Activated B cell treated with CpG ODN at 0.5 μM for 24 hours (primary cell): ENCODE measurements around the gene ZNF724. TPM values are rescaled to one million over a fixed set of nuclear protein-coding genes. Genes with fewer than 3 reads are reported as not detected.
A peak's percentile ranks its signal among the peaks of the same experiment; 100 is the strongest.
"Not testable (repeated sequence)": the region's sequence is repeated elsewhere in the genome, so short reads cannot be mapped to it uniquely, and the experiment has no call there.

ENCODE experiments used
- ATAC-seq: fragments of 200-7000 bp; cut with Tn5 transposase; one replicate; pipeline ENCODE4 v1.10.0; 2021; ENCODE audit warnings: low read depth, mild to moderate bottlenecking, moderate library complexity
- CTCF ChIA-PET: fragments of 350-600 bp; sonication (Branson Sonifier 250); formaldehyde crosslinking; loops from one replicate; lab custom pipeline; 2021; ENCODE audit warnings: antibody characterized with exemption; lab: Charles Lee
- POLR2A ChIA-PET: fragments of 350-600 bp; sonication (Branson Sonifier 250); formaldehyde crosslinking; loops from one replicate; lab custom pipeline; 2021; ENCODE audit warnings: antibody characterized with exemption; lab: Charles Lee
- DNase-seq: peaks from one replicate; pipeline ENCODE4 v3.0.0; 2022
- H3K27ac Mint-ChIP-seq: one replicate; pipeline ENCODE4 v1.8.0; 2020; ENCODE audit warnings: mixed read lengths
- H3K27me3 Mint-ChIP-seq: one replicate; pipeline ENCODE4 v1.8.0; 2021; ENCODE audit warnings: mixed read lengths
- H3K36me3 Mint-ChIP-seq: one replicate; pipeline ENCODE4 v1.8.0; 2021; ENCODE audit warnings: low read depth, mixed read lengths
- H3K4me1 Mint-ChIP-seq: one replicate; pipeline ENCODE4 v1.8.0; 2021; ENCODE audit warnings: mixed read lengths
- H3K4me3 Mint-ChIP-seq: one replicate; pipeline ENCODE4 v1.8.0; 2020; ENCODE audit warnings: mild to moderate bottlenecking, mixed read lengths
- H3K9me3 Mint-ChIP-seq: one replicate; pipeline ENCODE4 v1.8.0; 2020; ENCODE audit warnings: mixed read lengths
- intact Hi-C: fragments of 100-400 bp; cut with micrococcal nuclease; formaldehyde crosslinking; loops from one replicate; pipeline ENCODE4 v1.15.1; 2024
- total RNA-seq: library from RNA; stranded (reverse); gene quantifications from 2 replicates; pipeline ENCODE4 v1.2.3, GENCODE V29; 2022
- TF ChIP-seq, protein P1 (sequence below): fragments of 200-600 bp; IDR thresholded peaks from one replicate; pipeline ENCODE4 v1.8.0; 2022; ENCODE audit warnings: antibody characterized with exemption, mild to moderate bottlenecking

Gene ZNF724
- total RNA-seq: 4.5 and 8.0 TPM in 2 replicates

GRCh38 chr19:23249911-23250649 is at the start of gene ZNF724:
TSS of gene ZNF724 (minus strand) at chr19:23250394. CDS start at chr19:23250242, 152 bp downstream.
- TF ChIP-seq, protein P1, sequence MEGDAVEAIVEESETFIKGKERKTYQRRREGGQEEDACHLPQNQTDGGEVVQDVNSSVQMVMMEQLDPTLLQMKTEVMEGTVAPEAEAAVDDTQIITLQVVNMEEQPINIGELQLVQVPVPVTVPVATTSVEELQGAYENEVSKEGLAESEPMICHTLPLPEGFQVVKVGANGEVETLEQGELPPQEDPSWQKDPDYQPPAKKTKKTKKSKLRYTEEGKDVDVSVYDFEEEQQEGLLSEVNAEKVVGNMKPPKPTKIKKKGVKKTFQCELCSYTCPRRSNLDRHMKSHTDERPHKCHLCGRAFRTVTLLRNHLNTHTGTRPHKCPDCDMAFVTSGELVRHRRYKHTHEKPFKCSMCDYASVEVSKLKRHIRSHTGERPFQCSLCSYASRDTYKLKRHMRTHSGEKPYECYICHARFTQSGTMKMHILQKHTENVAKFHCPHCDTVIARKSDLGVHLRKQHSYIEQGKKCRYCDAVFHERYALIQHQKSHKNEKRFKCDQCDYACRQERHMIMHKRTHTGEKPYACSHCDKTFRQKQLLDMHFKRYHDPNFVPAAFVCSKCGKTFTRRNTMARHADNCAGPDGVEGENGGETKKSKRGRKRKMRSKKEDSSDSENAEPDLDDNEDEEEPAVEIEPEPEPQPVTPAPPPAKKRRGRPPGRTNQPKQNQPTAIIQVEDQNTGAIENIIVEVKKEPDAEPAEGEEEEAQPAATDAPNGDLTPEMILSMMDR: no peak
- H3K27me3 Mint-ChIP-seq: no peaks in the 10 kb centered on the region
- ChIA-PET CTCF (interaction anchor here (1.0 to 1.5 kb wide), 2 partner anchors 24 to 32 kb away, joined by 3 to 5 read pairs; no protein-coding TSS in a partner anchor), POLR2A (interaction anchor here (0.6 to 2.5 kb wide), 4 partner anchors 24 to 784 kb away, joined by 5 to 32 read pairs (median 8); partner anchors contain the start of gene ZNF91)
- H3K9me3 Mint-ChIP-seq: no peaks in the 10 kb centered on the region
- peaks cover 13% of the 10 kb centered on the region for H3K36me3 Mint-ChIP-seq
- peaks cover 10% of the 10 kb centered on the region for H3K4me1 Mint-ChIP-seq
- ATAC-seq: peak; percentile 100
- intact Hi-C loops: loop anchor here (1.0 to 10.0 kb wide), 8 partner anchors 24 to 1414 kb away; partner anchors contain the start of genes ZNF254, ZNF43, ZNF675 and ZNF726
- H3K27ac Mint-ChIP-seq: peak within 1 kb of the TSS; percentile 88
- peak within 1 kb of the TSS; percentile 98 for H3K4me3 Mint-ChIP-seq
- DNase-seq: peak; percentile 77

GRCh38 chr19:23294141-23294540 is 43.9 kb upstream of the ZNF724 start:
- Mint-ChIP-seq H3K27me3 (no peaks in the 10 kb centered on the region), H3K4me3 (no peak overlapping the region), H3K27ac (no peak overlapping the region), H3K9me3 (peaks cover 3% of the 10 kb centered on the region), H3K4me1 (no peaks in the 10 kb centered on the region), H3K36me3 (no peaks in the 10 kb centered on the region)
- POLR2A ChIA-PET: no interaction called here
- intact Hi-C loops: no loop called here
- CTCF ChIA-PET: no interaction called here
- ATAC-seq: no peak
- DNase-seq: no peak
- TF ChIP-seq, protein P1: no peak

DNA sequence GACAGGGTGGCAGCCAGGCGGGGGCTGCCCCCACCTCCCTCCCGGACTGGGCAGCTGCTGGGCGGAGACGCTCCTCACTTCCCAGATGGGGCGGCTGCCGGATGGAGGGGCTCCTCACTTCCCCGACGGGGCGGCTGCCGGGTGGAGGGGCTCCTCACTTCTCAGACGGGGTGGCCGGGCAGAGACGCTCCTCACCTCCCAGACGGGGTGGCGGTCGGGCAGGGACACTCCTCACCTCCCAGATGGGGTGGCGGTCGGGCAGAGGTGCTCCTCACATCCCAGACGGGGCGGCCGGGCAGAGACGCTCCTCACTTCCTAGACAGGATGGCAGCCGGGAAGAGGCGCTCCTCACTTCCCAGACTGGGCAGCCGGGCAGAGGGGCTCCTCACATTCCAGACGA is 39.8 kb upstream of the ZNF724 start:
- ATAC-seq, H3K27ac Mint-ChIP-seq, H3K4me1 Mint-ChIP-seq, H3K36me3 Mint-ChIP-seq, DNase-seq, H3K4me3 Mint-ChIP-seq, H3K9me3 Mint-ChIP-seq, H3K27me3 Mint-ChIP-seq, intact Hi-C loops, CTCF ChIA-PET, POLR2A ChIA-PET: not testable (repeated sequence)

DNA sequence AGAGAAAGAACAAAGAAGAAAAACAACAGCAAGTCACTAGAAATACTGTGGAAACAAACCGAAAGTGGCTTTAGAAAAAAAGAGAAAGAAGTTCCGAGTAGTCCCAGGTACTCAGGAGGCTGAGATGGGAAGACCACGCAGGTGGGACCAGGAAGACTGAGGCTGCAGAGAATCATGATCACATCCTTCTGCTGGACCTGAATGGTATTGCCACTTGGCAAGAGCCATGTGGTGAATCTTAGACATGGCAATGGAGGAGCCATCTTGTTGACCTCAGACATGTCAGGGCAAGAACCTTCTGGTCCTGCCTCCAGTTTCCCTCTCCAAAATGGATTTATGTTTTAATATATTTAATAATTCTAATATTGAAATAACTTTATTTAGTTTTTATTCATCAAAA is 37.4 kb upstream of the ZNF724 start:
- no peak for DNase-seq
- ChIA-PET CTCF (no interaction called here), POLR2A (no interaction called here)
- H3K9me3 Mint-ChIP-seq: peaks cover 12% of the 10 kb centered on the region
- intact Hi-C loops: no loop called here
- no peak overlapping the region for H3K27ac Mint-ChIP-seq
- H3K27me3 Mint-ChIP-seq: no peaks in the 10 kb centered on the region
- H3K36me3 Mint-ChIP-seq: no peaks in the 10 kb centered on the region
- H3K4me3 Mint-ChIP-seq: no peak overlapping the region
- peaks cover 3% of the 10 kb centered on the region for H3K4me1 Mint-ChIP-seq
- no peak for ATAC-seq
- TF ChIP-seq, protein P1: no peak

GRCh38 chr19:23286477-23286876 is 36.3 kb upstream of the ZNF724 start:
- CTCF ChIA-PET: interaction anchor here (0.8 kb wide), 1 partner anchor 13 kb away, joined by 3 read pairs; no protein-coding TSS in a partner anchor
- Mint-ChIP-seq H3K27me3 (no peaks in the 10 kb centered on the region), H3K36me3 (no peaks in the 10 kb centered on the region), H3K9me3 (peaks cover 12% of the 10 kb centered on the region), H3K4me3 (no peak overlapping the region), H3K4me1 (peaks cover 3% of the 10 kb centered on the region), H3K27ac (no peak overlapping the region)
- intact Hi-C loops: no loop called here
- DNase-seq (no peak), ATAC-seq (peak; percentile 64)
- POLR2A ChIA-PET: no interaction called here
- TF ChIP-seq, protein P1: no peak
